ENCODE results near the gene UBAP1L. TPM values are rescaled to one million over a fixed set of nuclear protein-coding genes. Genes with fewer than 3 reads are reported as not detected.
"Not testable (repeated sequence)": the region's sequence is repeated elsewhere in the genome, so short reads cannot be mapped to it uniquely, and the experiment has no call there.

Gene UBAP1L
- polyA plus RNA-seq (2013, experiment 1 of 2; ENCODE audit: insufficient read length) = 1.1 TPM
- polyA plus RNA-seq (2013, experiment 2 of 2; ENCODE audit: insufficient read length) = 0.86 TPM

GRCh38 chr15:65115086-65115485 is at the start of gene UBAP1L:
Gene UBAP1L, minus strand, starts transcription at chr15:65115200. Its CDS starts 8,985 bp downstream, at chr15:65106215.
- DNase-seq = no peak

- DNase-seq = no peak
Measured at GRCh38 chr15:65164139-65164538, 49.1 kb upstream of the UBAP1L start.

- DNase-seq = no peak
Measured at GRCh38 chr15:65163041-65163440, 48.0 kb upstream of the UBAP1L start.

- no peak for DNase-seq
Measured at GRCh38 chr15:65156692-65157091, 41.7 kb upstream of the UBAP1L start.

- DNase-seq = no peak
Measured at GRCh38 chr15:65154720-65155119, 39.7 kb upstream of the UBAP1L start.

GRCh38 chr15:65147902-65148301 is 32.9 kb upstream of the UBAP1L start:
- DNase-seq = no peak

- no peak for DNase-seq
Measured at GRCh38 chr15:65146438-65146837, 31.4 kb upstream of the UBAP1L start.

GRCh38 chr15:65138631-65139030 is 23.6 kb upstream of the UBAP1L start:
- not testable (repeated sequence) for DNase-seq

- not testable (repeated sequence) for DNase-seq
Measured at GRCh38 chr15:65137893-65138292, 22.9 kb upstream of the UBAP1L start.

GRCh38 chr15:65137089-65137488 is 22.1 kb upstream of the UBAP1L start:
- DNase-seq = not testable (repeated sequence)

GRCh38 chr15:65134538-65134937 is 19.5 kb upstream of the UBAP1L start:
- DNase-seq = no peak

- DNase-seq = peak; percentile 91
Measured at GRCh38 chr15:65133548-65134200, 18.7 kb upstream of the UBAP1L start, which contains the start of gene PDCD7. Gene PDCD7, minus strand, starts transcription at chr15:65133808. Its CDS starts 27 bp downstream, at chr15:65133781.

GRCh38 chr15:65132878-65133547 is 18.0 kb upstream of the UBAP1L start:
- DNase-seq = peak; percentile 13

GRCh38 chr15:65130941-65131340 is 15.9 kb upstream of the UBAP1L start:
- no peak for DNase-seq

GRCh38 chr15:65115542-65115941 is 542 bp upstream of the UBAP1L start:
- DNase-seq = no peak

- peak; percentile 24 for DNase-seq
Measured at GRCh38 chr15:65110676-65111292, 4.2 kb downstream of the UBAP1L start.

GRCh38 chr15:65106011-65106590 is 8.9 kb downstream of the UBAP1L start:
- no peak for DNase-seq

GRCh38 chr15:65105038-65105437 is 10.0 kb downstream of the UBAP1L start:
- DNase-seq = no peak

GRCh38 chr15:65102912-65103311 is 12.1 kb downstream of the UBAP1L start:
- no peak for DNase-seq

- no peak for DNase-seq
Measured at GRCh38 chr15:65101891-65102708, 12.9 kb downstream of the UBAP1L start.

GRCh38 chr15:65101411-65101890 is 13.5 kb downstream of the UBAP1L start:
- DNase-seq = peak; percentile 57

GRCh38 chr15:65100442-65100841 is 14.6 kb downstream of the UBAP1L start:
- no peak for DNase-seq
